Suprapubic skin (tissue), 3 donors: ENCODE data around the gene UTP25.

Source experiments
- POLR2A ChIP-seq, 2 donors: fragments of 450-650 bp; IDR thresholded peaks; one replicate each; pipeline ENCODE4 v1.6.1; 2017; ENCODE audit warnings: antibody characterized with exemption in 2 of 2, mild to moderate bottlenecking in 2 of 2, moderate library complexity in 2 of 2
- TF ChIP-seq, protein P1 (sequence below), 2 donors: fragments of 200-600 bp in 1 of 2; fragments of 450-650 bp in 1 of 2; sonication (generic) in 1 of 2; IDR thresholded peaks; one replicate each; pipeline ENCODE4 v1.5.1; 2016 to 2019; ENCODE audit warnings: antibody characterized with exemption in 2 of 2, mild to moderate bottlenecking in 1 of 2, moderate library complexity in 1 of 2

GRCh38 chr1:209822706-209823105 lies 5.1 kb upstream of the UTP25 start:
- TF ChIP-seq, protein P1, sequence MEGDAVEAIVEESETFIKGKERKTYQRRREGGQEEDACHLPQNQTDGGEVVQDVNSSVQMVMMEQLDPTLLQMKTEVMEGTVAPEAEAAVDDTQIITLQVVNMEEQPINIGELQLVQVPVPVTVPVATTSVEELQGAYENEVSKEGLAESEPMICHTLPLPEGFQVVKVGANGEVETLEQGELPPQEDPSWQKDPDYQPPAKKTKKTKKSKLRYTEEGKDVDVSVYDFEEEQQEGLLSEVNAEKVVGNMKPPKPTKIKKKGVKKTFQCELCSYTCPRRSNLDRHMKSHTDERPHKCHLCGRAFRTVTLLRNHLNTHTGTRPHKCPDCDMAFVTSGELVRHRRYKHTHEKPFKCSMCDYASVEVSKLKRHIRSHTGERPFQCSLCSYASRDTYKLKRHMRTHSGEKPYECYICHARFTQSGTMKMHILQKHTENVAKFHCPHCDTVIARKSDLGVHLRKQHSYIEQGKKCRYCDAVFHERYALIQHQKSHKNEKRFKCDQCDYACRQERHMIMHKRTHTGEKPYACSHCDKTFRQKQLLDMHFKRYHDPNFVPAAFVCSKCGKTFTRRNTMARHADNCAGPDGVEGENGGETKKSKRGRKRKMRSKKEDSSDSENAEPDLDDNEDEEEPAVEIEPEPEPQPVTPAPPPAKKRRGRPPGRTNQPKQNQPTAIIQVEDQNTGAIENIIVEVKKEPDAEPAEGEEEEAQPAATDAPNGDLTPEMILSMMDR (IDR thresholded peaks at IDR 0.05), result no peak
- no peak for TF ChIP-seq POLR2A (IDR thresholded peaks at IDR 0.05)
